ENCODE measurements around the gene POLR1A.

The POLR1A gene

GRCh38 chr2:86097913-86098312 is 7.8 kb downstream of the POLR1A start:
- no peak overlapping the region for H3K4me3 ChIP-seq (ENCODE audit: control insufficient read depth, low read depth, low read length)
- DNase-seq (ENCODE audit: low read depth), result no peak
- no peak for TF ChIP-seq CTCF (IDR thresholded peaks at IDR 0.05; ENCODE audit: control insufficient read depth, insufficient read depth, low read depth, low read length, missing control alignments)

- TF ChIP-seq CTCF (IDR thresholded peaks at IDR 0.05; ENCODE audit: control insufficient read depth, insufficient read depth, low read depth, low read length, missing control alignments), result no peak
- no peak overlapping the region for H3K4me3 ChIP-seq (ENCODE audit: control insufficient read depth, low read depth, low read length)
- no peak for DNase-seq (ENCODE audit: low read depth)
These were observed 8.4 kb downstream of the POLR1A start for GRCh38 chr2:86097114-86097896.

DNA sequence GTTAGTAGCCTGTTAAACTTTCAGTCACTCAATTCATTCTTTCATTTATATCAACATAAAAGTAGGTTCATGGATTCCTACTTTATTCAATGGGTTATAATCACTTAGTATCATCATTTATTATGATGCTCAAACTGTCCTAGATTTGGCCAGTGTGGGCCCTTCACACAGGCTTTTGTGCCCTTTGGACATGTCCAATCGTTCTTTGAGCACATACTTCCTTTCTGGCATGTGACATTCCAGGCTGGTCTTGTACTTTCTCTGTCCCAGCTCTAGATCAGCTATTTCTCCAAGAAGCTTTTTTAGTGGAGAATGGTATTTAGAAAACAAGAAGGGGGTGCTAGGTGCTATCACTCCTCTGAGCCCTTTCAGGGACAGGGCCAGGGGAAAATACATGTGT is 11.5 kb downstream of the POLR1A start:
- no peak for DNase-seq (ENCODE audit: low read depth)
- H3K4me3 ChIP-seq (ENCODE audit: control insufficient read depth, low read depth, low read length), result no peak overlapping the region
- no peak for TF ChIP-seq CTCF (IDR thresholded peaks at IDR 0.05; ENCODE audit: control insufficient read depth, insufficient read depth, low read depth, low read length, missing control alignments)

DNA sequence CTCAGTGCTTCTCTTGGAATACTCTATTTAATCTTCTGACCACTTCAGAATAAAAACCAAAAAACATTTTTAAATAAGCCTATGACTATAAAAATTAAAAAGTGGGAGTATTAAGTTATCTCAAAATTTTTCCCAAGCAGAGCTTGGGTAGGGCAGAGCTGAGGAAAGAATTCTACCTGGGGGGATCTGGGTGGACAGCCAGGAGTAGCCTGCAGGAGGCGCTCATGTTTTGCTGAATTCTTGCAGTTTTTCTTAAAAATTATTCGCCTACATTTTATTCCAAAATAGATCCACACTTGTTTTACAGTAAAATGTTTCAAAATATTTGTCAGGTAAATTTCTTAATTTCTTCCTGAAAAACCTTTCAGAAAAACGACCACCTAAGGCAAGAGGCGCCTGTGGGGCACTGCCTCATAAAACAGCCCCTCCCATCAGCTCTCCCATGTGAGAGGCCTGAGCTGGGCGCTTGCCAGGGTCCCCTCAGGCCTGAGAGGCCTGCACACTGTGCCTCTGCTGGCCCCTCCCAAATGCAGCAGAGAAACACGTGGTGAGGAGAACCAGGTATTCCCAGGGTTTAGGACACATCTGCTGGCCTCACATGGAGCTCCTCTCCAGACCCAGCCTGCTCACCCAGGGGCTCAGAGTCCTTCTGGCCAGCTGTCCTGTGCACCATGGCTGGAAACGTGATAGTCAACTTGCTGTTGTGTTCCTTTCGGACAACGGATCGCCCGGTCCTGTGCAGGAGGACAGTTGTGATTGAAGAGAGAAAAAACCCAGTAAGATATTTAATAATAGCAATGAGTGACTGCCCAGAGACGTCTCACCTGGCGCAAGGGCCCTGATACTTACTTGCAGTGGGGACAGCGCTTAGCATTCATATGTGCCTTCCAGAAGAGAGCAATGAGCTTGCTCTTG is 17.5 kb downstream of the POLR1A start:
- H3K4me3 ChIP-seq (ENCODE audit: control insufficient read depth, low read depth, low read length), result no peak overlapping the region
- TF ChIP-seq CTCF (IDR thresholded peaks at IDR 0.05; ENCODE audit: control insufficient read depth, insufficient read depth, low read depth, low read length, missing control alignments), result peak; percentile 34
- DNase-seq (ENCODE audit: low read depth), result no peak

GRCh38 chr2:86082756-86083155 is 22.9 kb downstream of the POLR1A start:
- H3K4me3 ChIP-seq (ENCODE audit: control insufficient read depth, low read depth, low read length), result no peak overlapping the region
- DNase-seq (ENCODE audit: low read depth), result no peak
- no peak for TF ChIP-seq CTCF (IDR thresholded peaks at IDR 0.05; ENCODE audit: control insufficient read depth, insufficient read depth, low read depth, low read length, missing control alignments)

- H3K4me3 ChIP-seq (ENCODE audit: control insufficient read depth, low read depth, low read length), result no peak overlapping the region
- TF ChIP-seq CTCF (IDR thresholded peaks at IDR 0.05; ENCODE audit: control insufficient read depth, insufficient read depth, low read depth, low read length, missing control alignments), result no peak
- no peak for DNase-seq (ENCODE audit: low read depth)
These were observed 24.0 kb downstream of the POLR1A start for GRCh38 chr2:86081724-86082123.

All from AG09309 (cell line).